ENCODE data around the gene C22orf31.

DNA sequence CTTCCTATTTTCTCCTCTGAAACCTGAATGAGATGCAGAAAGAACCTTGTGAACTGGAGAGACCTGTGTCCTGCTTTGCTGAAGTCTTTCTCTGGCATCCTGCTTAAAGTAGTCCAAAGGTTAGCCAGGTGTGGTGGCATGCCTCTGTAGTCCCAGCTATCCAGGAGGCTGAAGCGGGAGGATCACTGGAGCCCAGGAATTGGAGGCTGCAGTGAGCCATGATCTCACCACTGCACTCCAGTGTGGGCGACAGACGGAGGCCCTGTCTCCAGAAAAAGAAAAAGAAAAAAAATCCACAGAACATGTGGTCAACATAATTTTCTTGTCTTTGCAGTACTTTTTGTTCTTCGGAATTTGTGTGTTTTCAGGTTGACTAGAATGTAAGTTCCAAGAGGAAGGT lies 8.9 kb upstream of the C22orf31 start:
- no peak for TF ChIP-seq ZNF23 (tag by site-specific recombination; IDR thresholded peaks at IDR 0.05; ENCODE audit: borderline replicate concordance)
- no peak for TF ChIP-seq HOXC10 (CRISPR knock-in tag; IDR thresholded peaks at IDR 0.05)
- TF ChIP-seq ZNF561 (tag by site-specific recombination; IDR thresholded peaks at IDR 0.05; ENCODE audit: borderline replicate concordance) = no peak
- no peak for TF ChIP-seq REST (tag by site-specific recombination; IDR thresholded peaks at IDR 0.05)
- TF ChIP-seq ZBTB11 (tag by site-specific recombination; conservative IDR thresholded peaks at IDR 0.05; ENCODE audit: low read depth) = no peak
- no peak for TF ChIP-seq ZNF202 (tag by site-specific recombination; IDR thresholded peaks at IDR 0.05; ENCODE audit: borderline replicate concordance)
